HEK293 (cell line): Measurements from ENCODE around the gene CMKLR1.

ENCODE experiments used
- CTCF ChIA-PET: fragments of 350-600 bp; formaldehyde crosslinking; extraction: SDS; loops from one replicate; lab custom pipeline; 2021; ENCODE audit warnings: antibody characterized with exemption; lab: Yijun Ruan, JAX
- POLR2A ChIA-PET: fragments of 300-600 bp; formaldehyde crosslinking; extraction: SDS; loops from one replicate; lab custom pipeline; 2020; ENCODE audit warnings: antibody characterized with exemption, inconsistent platforms; lab: Yijun Ruan, JAX
- H3K27ac ChIP-seq: fragments of 200-500 bp; sonication (Bioruptor generic); 2 replicates; pipeline ENCODE4 v1.5.1; 2014; ENCODE audit warnings: low read depth, low read length, control low read depth, inconsistent platforms; ENCODE audit errors: extremely low read depth
- H3K36me3 ChIP-seq, 2 experiments: fragments of 200-500 bp in 1 of 2; sonication (Bioruptor generic) in 1 of 2; 1 replicate in 1 of 2; 2 replicates in 1 of 2; pipeline ENCODE4 v1.5.1; 2014 to 2017; ENCODE audit warnings: inconsistent platforms in 2 of 2, low read length in 2 of 2; ENCODE audit not compliant: control insufficient read depth in 2 of 2, insufficient read depth in 1 of 2
- H3K4me1 ChIP-seq: fragments of 200-500 bp; sonication (Bioruptor generic); 2 replicates; pipeline ENCODE4 v1.5.1; 2014; ENCODE audit warnings: mild to moderate bottlenecking, low read length, inconsistent platforms; ENCODE audit not compliant: control insufficient read depth, insufficient read depth
- H3K4me3 ChIP-seq: 2 replicates; pipeline ENCODE4 v1.5.1; 2011; ENCODE audit warnings: low read depth, mild to moderate bottlenecking, control low read depth, low read length, moderate library complexity
- H3K9me3 ChIP-seq: fragments of 200-500 bp; sonication (Bioruptor generic); 2 replicates; pipeline ENCODE4 v1.5.1; 2014; ENCODE audit warnings: low read depth, low read length, inconsistent platforms; ENCODE audit not compliant: control insufficient read depth, insufficient read depth
- AEBP2 ChIP-seq: fragments of 450-650 bp; formaldehyde crosslinking; IDR thresholded peaks from 2 replicates; pipeline ENCODE4 v1.5.1; 2016; ENCODE audit warnings: missing biosample characterization, missing genetic modification characterization, borderline replicate concordance
- CTCF ChIP-seq: fragments of 450-650 bp; formaldehyde crosslinking; IDR thresholded peaks from 2 replicates; pipeline ENCODE4 v1.5.1; 2016; ENCODE audit warnings: missing biosample characterization, missing genetic modification characterization
- GFI1B ChIP-seq: fragments of 450-650 bp; formaldehyde crosslinking; IDR thresholded peaks from 2 replicates; pipeline ENCODE4 v1.5.1; 2016; ENCODE audit warnings: missing biosample characterization, missing genetic modification characterization
- HOXD13 ChIP-seq: sonication (generic); formaldehyde crosslinking; IDR thresholded peaks from 2 replicates; pipeline ENCODE4 v1.8.0; 2022; ENCODE audit warnings: missing genetic modification reagents, borderline replicate concordance
- IKZF3 ChIP-seq: fragments of 450-650 bp; IDR thresholded peaks from 2 replicates; pipeline ENCODE4 v1.5.0; 2018; ENCODE audit warnings: missing biosample characterization, mild to moderate bottlenecking, missing genetic modification characterization, moderate library complexity
- SCRT1 ChIP-seq: fragments of 450-650 bp; formaldehyde crosslinking; IDR thresholded peaks from 2 replicates; pipeline ENCODE4 v1.5.1; 2016; ENCODE audit warnings: missing biosample characterization, missing genetic modification characterization, borderline replicate concordance
- ZBTB17 ChIP-seq: fragments of 450-650 bp; formaldehyde crosslinking; IDR thresholded peaks from 2 replicates; pipeline ENCODE4 v1.5.1; 2016; ENCODE audit warnings: missing biosample characterization, missing genetic modification characterization
- ZBTB48 ChIP-seq: fragments of 450-650 bp; formaldehyde crosslinking; IDR thresholded peaks from 2 replicates; pipeline ENCODE4 v1.5.1; 2016; ENCODE audit warnings: missing biosample characterization, missing genetic modification characterization
- ZBTB6 ChIP-seq: fragments of 450-650 bp; formaldehyde crosslinking; IDR thresholded peaks from 2 replicates; pipeline ENCODE4 v1.5.1; 2017; ENCODE audit warnings: missing biosample characterization, missing genetic modification characterization
- ZFHX2 ChIP-seq: fragments of 450-650 bp; formaldehyde crosslinking; conservative IDR thresholded peaks from 2 replicates; pipeline ENCODE4 v1.5.1; 2016; ENCODE audit warnings: missing biosample characterization, missing genetic modification characterization
- ZNF184 ChIP-seq: fragments of 450-650 bp; IDR thresholded peaks from 2 replicates; pipeline ENCODE4 v1.5.1; 2018; ENCODE audit warnings: missing biosample characterization, mild to moderate bottlenecking, missing genetic modification characterization
- ZNF280D ChIP-seq: fragments of 450-650 bp; formaldehyde crosslinking; IDR thresholded peaks from 2 replicates; pipeline ENCODE4 v1.5.1; 2016; ENCODE audit warnings: missing biosample characterization, missing genetic modification characterization
- ZNF311 ChIP-seq: fragments of 450-650 bp; formaldehyde crosslinking; IDR thresholded peaks from 2 replicates; pipeline ENCODE4 v1.5.1; 2017; ENCODE audit warnings: missing biosample characterization, missing genetic modification characterization, borderline replicate concordance
- ZNF426 ChIP-seq: fragments of 450-650 bp; formaldehyde crosslinking; IDR thresholded peaks from 2 replicates; pipeline ENCODE4 v1.5.1; 2017; ENCODE audit warnings: missing biosample characterization, missing genetic modification characterization, mild to moderate bottlenecking, inconsistent platforms, moderate library complexity
- ZNF48 ChIP-seq: fragments of 450-650 bp; formaldehyde crosslinking; IDR thresholded peaks from 2 replicates; pipeline ENCODE4 v1.5.1; 2016; ENCODE audit warnings: missing biosample characterization, missing genetic modification characterization
- ZNF513 ChIP-seq: fragments of 450-650 bp; IDR thresholded peaks from 2 replicates; pipeline ENCODE4 v1.5.1; 2018; ENCODE audit warnings: missing biosample characterization, missing genetic modification characterization
- ZNF660 ChIP-seq: fragments of 450-650 bp; IDR thresholded peaks from 2 replicates; pipeline ENCODE4 v1.5.1; 2018; ENCODE audit warnings: missing biosample characterization, mild to moderate bottlenecking, missing genetic modification characterization
- ZNF785 ChIP-seq: fragments of 450-650 bp; formaldehyde crosslinking; IDR thresholded peaks from 2 replicates; pipeline ENCODE4 v1.5.1; 2016; ENCODE audit warnings: missing biosample characterization, missing genetic modification characterization

The CMKLR1 gene

GRCh38 chr12:108387771-108388170, 48.7 kb upstream of the CMKLR1 start:
- TF ChIP-seq ZNF660 (tag by site-specific recombination) (no peak), ZBTB48 (no peak), ZNF426 (no peak), GFI1B (tag by site-specific recombination) (no peak), CTCF (no peak), ZNF785 (no peak), ZNF48 (tag by site-specific recombination) (no peak), ZNF311 (tag by site-specific recombination) (no peak), SCRT1 (tag by site-specific recombination) (no peak), ZNF184 (no peak), IKZF3 (tag by site-specific recombination) (no peak), HOXD13 (CRISPR knock-in tag) (no peak), ZNF280D (tag by site-specific recombination) (no peak), AEBP2 (tag by site-specific recombination) (no peak), ZNF513 (tag by site-specific recombination) (no peak), ZBTB6 (tag by site-specific recombination) (no peak)
- Histone ChIP-seq H3K4me3 (no peak overlapping the region), H3K36me3 (no peaks in the 10 kb centered on the region), H3K9me3 (no peaks in the 10 kb centered on the region), H3K4me1 (no peaks in the 10 kb centered on the region), H3K27ac (no peak overlapping the region)
- ChIA-PET POLR2A (no interaction called here), CTCF (interaction anchor here (1.7 kb wide), 1 partner anchor 469 kb away, joined by 4 read pairs; no protein-coding TSS in a partner anchor)

GRCh38 chr12:108386709-108387360, 47.7 kb upstream of the CMKLR1 start:
- Histone ChIP-seq H3K36me3 (no peaks in the 10 kb centered on the region), H3K9me3 (no peaks in the 10 kb centered on the region), H3K4me1 (no peaks in the 10 kb centered on the region), H3K4me3 (no peak overlapping the region), H3K27ac (no peak overlapping the region)
- TF ChIP-seq ZBTB17 (no peak), ZFHX2 (0 out of 2 replicates have a peak, but pooled peaks have one; percentile 13)
- CTCF ChIA-PET, result no interaction called here
- POLR2A ChIA-PET, result no interaction called here
